HEK293 (cell line): ENCODE measurements around the gene PSMC3.

Experiments
- CTCF ChIP-seq: fragments of 450-650 bp; formaldehyde crosslinking; IDR thresholded peaks from 2 replicates; pipeline ENCODE4 v1.5.1; 2016; ENCODE audit warnings: missing biosample characterization, missing genetic modification characterization
- EGR2 ChIP-seq: fragments of 450-650 bp; formaldehyde crosslinking; IDR thresholded peaks from 2 replicates; pipeline ENCODE4 v1.5.1; 2016; ENCODE audit warnings: low read depth, missing biosample characterization, missing genetic modification characterization
- GLIS1 ChIP-seq: fragments of 450-650 bp; formaldehyde crosslinking; IDR thresholded peaks from 2 replicates; pipeline ENCODE4 v1.5.1; 2016; ENCODE audit warnings: missing biosample characterization, missing genetic modification characterization
- HIC1 ChIP-seq: fragments of 450-650 bp; formaldehyde crosslinking; IDR thresholded peaks from 2 replicates; pipeline ENCODE4 v1.5.1; 2016; ENCODE audit warnings: missing biosample characterization, missing genetic modification characterization
- HOXD13 ChIP-seq: sonication (generic); formaldehyde crosslinking; IDR thresholded peaks from 2 replicates; pipeline ENCODE4 v1.8.0; 2022; ENCODE audit warnings: missing genetic modification reagents, borderline replicate concordance
- INSM2 ChIP-seq: fragments of 450-650 bp; formaldehyde crosslinking; IDR thresholded peaks from 2 replicates; pipeline ENCODE4 v1.5.1; 2016; ENCODE audit warnings: missing biosample characterization, missing genetic modification characterization
- KLF16 ChIP-seq: fragments of 450-650 bp; formaldehyde crosslinking; IDR thresholded peaks from 2 replicates; pipeline ENCODE4 v1.5.1; 2017; ENCODE audit warnings: missing biosample characterization, missing genetic modification characterization
- MYNN ChIP-seq: fragments of 450-650 bp; formaldehyde crosslinking; IDR thresholded peaks from 2 replicates; pipeline ENCODE4 v1.5.1; 2016; ENCODE audit warnings: missing biosample characterization, missing genetic modification characterization, borderline replicate concordance
- ZNF10 ChIP-seq: fragments of 450-650 bp; formaldehyde crosslinking; IDR thresholded peaks from 2 replicates; pipeline ENCODE4 v1.5.1; 2017; ENCODE audit warnings: missing biosample characterization, missing genetic modification characterization
- ZNF148 ChIP-seq: fragments of 450-650 bp; formaldehyde crosslinking; IDR thresholded peaks from 2 replicates; pipeline ENCODE4 v1.5.0; 2017; ENCODE audit warnings: missing biosample characterization, missing genetic modification characterization, borderline replicate concordance
- ZNF16 ChIP-seq: fragments of 450-650 bp; formaldehyde crosslinking; IDR thresholded peaks from 2 replicates; pipeline ENCODE4 v1.5.1; 2016; ENCODE audit warnings: low read depth, missing biosample characterization, missing genetic modification characterization
- ZNF184 ChIP-seq: fragments of 450-650 bp; IDR thresholded peaks from 2 replicates; pipeline ENCODE4 v1.5.1; 2018; ENCODE audit warnings: missing biosample characterization, mild to moderate bottlenecking, missing genetic modification characterization
- ZNF391 ChIP-seq: fragments of 450-650 bp; formaldehyde crosslinking; IDR thresholded peaks from 2 replicates; pipeline ENCODE4 v1.5.1; 2016; ENCODE audit warnings: low read depth, missing biosample characterization, missing genetic modification characterization, borderline replicate concordance
- ZNF48 ChIP-seq: fragments of 450-650 bp; formaldehyde crosslinking; IDR thresholded peaks from 2 replicates; pipeline ENCODE4 v1.5.1; 2016; ENCODE audit warnings: missing biosample characterization, missing genetic modification characterization
- ZNF529 ChIP-seq: fragments of 450-650 bp; formaldehyde crosslinking; IDR thresholded peaks from 2 replicates; pipeline ENCODE4 v1.5.1; 2017; ENCODE audit warnings: missing genetic modification characterization, missing biosample characterization; ENCODE audit not compliant: insufficient replicate concordance
- ZNF629 ChIP-seq: fragments of 450-650 bp; formaldehyde crosslinking; IDR thresholded peaks from 2 replicates; pipeline ENCODE4 v1.5.1; 2017; ENCODE audit warnings: missing biosample characterization, missing genetic modification characterization
- TF ChIP-seq, protein P1 (sequence below): fragments of 450-650 bp; formaldehyde crosslinking; optimal IDR thresholded peaks from 2 replicates; pipeline ENCODE3; 2016; ENCODE audit warnings: missing biosample characterization, mild to moderate bottlenecking, missing genetic modification characterization
- TF ChIP-seq, protein P2 (sequence below): fragments of 450-650 bp; formaldehyde crosslinking; IDR thresholded peaks from 2 replicates; pipeline ENCODE4 v1.5.1; 2016; ENCODE audit warnings: missing biosample characterization, missing genetic modification characterization, borderline replicate concordance

Gene PSMC3

DNA sequence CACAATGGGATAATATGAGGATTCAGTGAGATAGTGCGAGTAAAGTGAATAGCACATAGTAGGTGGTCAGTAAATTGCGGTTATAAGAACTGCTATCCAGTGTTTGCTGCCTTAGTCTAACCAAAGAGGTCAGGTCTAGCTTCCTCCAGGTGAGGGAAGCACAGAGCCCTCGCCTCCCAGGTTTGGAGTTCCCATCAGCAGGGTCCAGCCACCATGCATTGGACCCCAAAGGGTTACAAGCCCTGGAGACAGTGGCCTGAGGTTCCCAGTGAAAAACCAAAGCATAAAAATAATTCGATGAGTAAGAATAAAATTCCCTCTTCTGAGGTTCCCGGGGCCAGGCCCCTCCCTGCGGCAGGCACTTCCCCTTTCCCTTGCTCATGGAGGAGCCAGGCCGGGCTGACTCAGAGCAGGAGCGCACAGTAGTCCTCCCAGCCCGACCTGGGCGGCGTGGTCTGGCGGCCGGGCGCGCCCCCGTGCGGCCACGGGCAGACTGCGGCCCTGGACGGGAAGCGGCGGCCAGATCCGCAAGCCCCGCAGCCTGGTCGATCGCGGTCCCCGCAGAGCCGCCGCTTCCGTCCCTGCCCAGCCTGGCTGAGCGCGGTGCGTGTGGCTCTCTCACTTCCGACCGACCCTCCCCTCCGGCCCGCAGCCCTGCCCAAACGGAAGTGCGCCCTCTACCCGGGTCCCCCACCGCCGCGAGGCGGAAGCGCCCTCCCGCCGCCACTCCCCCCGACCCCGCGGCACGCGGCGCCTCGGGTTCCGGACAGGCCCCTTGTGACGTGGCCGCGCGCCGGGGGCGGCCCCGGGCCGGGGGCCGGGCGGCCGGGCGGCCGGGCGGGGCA lies 18.3 kb downstream of the PSMC3 start, which contains the start of gene SLC39A13 (continued):
- TF ChIP-seq GLIS1 (tag by site-specific recombination) (peak; percentile 30; the same call in 1 of the 2 replicates), ZNF48 (no peak), ZNF148 (tag by site-specific recombination) (no peak), ZNF629 (peak; percentile 76), ZNF10 (no peak), ZNF184 (peak; percentile 80), EGR2 (tag by site-specific recombination) (no peak), INSM2 (tag by site-specific recombination) (0 out of 2 replicates have a peak, but pooled peaks have one; percentile 33), HIC1 (tag by site-specific recombination) (no peak), ZNF16 (tag by site-specific recombination) (no peak), ZNF529 (no peak), CTCF (tag by site-specific recombination) (peak; percentile 61; the same call in 1 of the 2 replicates), MYNN (tag by site-specific recombination) (no peak), KLF16 (peak; percentile 70; the same call in 1 of the 2 replicates), HOXD13 (CRISPR knock-in tag) (no peak), ZNF391 (tag by site-specific recombination) (no peak; the same call in 1 of the 2 replicates)
- TF ChIP-seq, protein P1, sequence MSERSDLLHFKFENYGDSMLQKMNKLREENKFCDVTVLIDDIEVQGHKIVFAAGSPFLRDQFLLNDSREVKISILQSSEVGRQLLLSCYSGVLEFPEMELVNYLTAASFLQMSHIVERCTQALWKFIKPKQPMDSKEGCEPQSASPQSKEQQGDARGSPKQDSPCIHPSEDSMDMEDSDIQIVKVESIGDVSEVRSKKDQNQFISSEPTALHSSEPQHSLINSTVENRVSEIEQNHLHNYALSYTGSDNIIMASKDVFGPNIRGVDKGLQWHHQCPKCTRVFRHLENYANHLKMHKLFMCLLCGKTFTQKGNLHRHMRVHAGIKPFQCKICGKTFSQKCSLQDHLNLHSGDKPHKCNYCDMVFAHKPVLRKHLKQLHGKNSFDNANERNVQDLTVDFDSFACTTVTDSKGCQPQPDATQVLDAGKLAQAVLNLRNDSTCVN: peak; percentile 88
- TF ChIP-seq, protein P2, sequence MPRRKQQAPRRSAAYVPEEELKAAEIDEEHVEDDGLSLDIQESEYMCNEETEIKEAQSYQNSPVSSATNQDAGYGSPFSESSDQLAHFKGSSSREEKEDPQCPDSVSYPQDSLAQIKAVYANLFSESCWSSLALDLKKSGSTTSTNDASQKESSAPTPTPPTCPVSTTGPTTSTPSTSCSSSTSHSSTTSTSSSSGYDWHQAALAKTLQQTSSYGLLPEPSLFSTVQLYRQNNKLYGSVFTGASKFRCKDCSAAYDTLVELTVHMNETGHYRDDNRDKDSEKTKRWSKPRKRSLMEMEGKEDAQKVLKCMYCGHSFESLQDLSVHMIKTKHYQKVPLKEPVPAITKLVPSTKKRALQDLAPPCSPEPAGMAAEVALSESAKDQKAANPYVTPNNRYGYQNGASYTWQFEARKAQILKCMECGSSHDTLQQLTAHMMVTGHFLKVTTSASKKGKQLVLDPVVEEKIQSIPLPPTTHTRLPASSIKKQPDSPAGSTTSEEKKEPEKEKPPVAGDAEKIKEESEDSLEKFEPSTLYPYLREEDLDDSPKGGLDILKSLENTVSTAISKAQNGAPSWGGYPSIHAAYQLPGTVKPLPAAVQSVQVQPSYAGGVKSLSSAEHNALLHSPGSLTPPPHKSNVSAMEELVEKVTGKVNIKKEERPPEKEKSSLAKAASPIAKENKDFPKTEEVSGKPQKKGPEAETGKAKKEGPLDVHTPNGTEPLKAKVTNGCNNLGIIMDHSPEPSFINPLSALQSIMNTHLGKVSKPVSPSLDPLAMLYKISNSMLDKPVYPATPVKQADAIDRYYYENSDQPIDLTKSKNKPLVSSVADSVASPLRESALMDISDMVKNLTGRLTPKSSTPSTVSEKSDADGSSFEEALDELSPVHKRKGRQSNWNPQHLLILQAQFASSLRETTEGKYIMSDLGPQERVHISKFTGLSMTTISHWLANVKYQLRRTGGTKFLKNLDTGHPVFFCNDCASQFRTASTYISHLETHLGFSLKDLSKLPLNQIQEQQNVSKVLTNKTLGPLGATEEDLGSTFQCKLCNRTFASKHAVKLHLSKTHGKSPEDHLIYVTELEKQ (tag by site-specific recombination): no peak
